ENCODE data around the gene LARP4B. TPM values are rescaled to one million over a fixed set of nuclear protein-coding genes. Genes with fewer than 3 reads are reported as not detected.

LARP4B gene
- total RNA-seq, 4 donors from 2014 or later, result 17.4 to 76.8 (median 32.2) TPM

- H3K27ac ChIP-seq, result no peak overlapping the region
- no peak for DNase-seq
- intact Hi-C loops (cut with DNase I; ENCODE audit: low total_unique reads), result no loop called here
- no peak for TF ChIP-seq CTCF (IDR thresholded peaks at IDR 0.05)
- no peaks in the 10 kb centered on the region for H3K4me1 ChIP-seq
- no peaks in the 10 kb centered on the region for H3K36me3 ChIP-seq
- H3K4me3 ChIP-seq, result no peak overlapping the region
- H3K27me3 ChIP-seq, result no peaks in the 10 kb centered on the region
- no peaks in the 10 kb centered on the region for H3K9me3 ChIP-seq
Measured at GRCh38 chr10:819326-819725, 112.2 kb downstream of the LARP4B start.

GRCh38 chr10:818526-819220, 112.8 kb downstream of the LARP4B start:
- Histone ChIP-seq H3K27ac (no peak overlapping the region), H3K4me3 (no peak overlapping the region), H3K27me3 (no peaks in the 10 kb centered on the region), H3K4me1 (no peaks in the 10 kb centered on the region), H3K36me3 (no peaks in the 10 kb centered on the region), H3K9me3 (no peaks in the 10 kb centered on the region)
- DNase-seq, result no peak
- no peak for TF ChIP-seq POLR2A (IDR thresholded peaks at IDR 0.05)
- no peak for TF ChIP-seq CTCF (IDR thresholded peaks at IDR 0.05)
- intact Hi-C loops (cut with DNase I; ENCODE audit: low total_unique reads), result no loop called here

GRCh38 chr10:818010-818409, 113.5 kb downstream of the LARP4B start:
- intact Hi-C loops (cut with DNase I; ENCODE audit: low total_unique reads), result no loop called here
- H3K36me3 ChIP-seq, result no peaks in the 10 kb centered on the region
- H3K9me3 ChIP-seq, result no peaks in the 10 kb centered on the region
- H3K27me3 ChIP-seq, result no peaks in the 10 kb centered on the region
- no peak overlapping the region for H3K27ac ChIP-seq
- H3K4me3 ChIP-seq, result no peak overlapping the region
- DNase-seq, result no peak
- H3K4me1 ChIP-seq, result no peaks in the 10 kb centered on the region
- TF ChIP-seq CTCF (IDR thresholded peaks at IDR 0.05) (no peak), POLR2A (IDR thresholded peaks at IDR 0.05) (no peak)

- intact Hi-C loops (cut with DNase I; ENCODE audit: low total_unique reads), result no loop called here
- no peak overlapping the region for H3K4me3 ChIP-seq
- H3K27ac ChIP-seq, result no peak overlapping the region
- H3K9me3 ChIP-seq, result no peaks in the 10 kb centered on the region
- TF ChIP-seq POLR2A (IDR thresholded peaks at IDR 0.05), result no peak
- TF ChIP-seq CTCF (IDR thresholded peaks at IDR 0.05), result no peak
- H3K27me3 ChIP-seq, result no peaks in the 10 kb centered on the region
- no peak for DNase-seq
- H3K36me3 ChIP-seq, result no peaks in the 10 kb centered on the region
- H3K4me1 ChIP-seq, result no peaks in the 10 kb centered on the region
Measured at GRCh38 chr10:817371-817770, 114.1 kb downstream of the LARP4B start.

GRCh38 chr10:816958-817357, 114.5 kb downstream of the LARP4B start:
- TF ChIP-seq POLR2A (IDR thresholded peaks at IDR 0.05) (no peak), CTCF (IDR thresholded peaks at IDR 0.05) (no peak)
- intact Hi-C loops (cut with DNase I; ENCODE audit: low total_unique reads), result no loop called here
- no peak overlapping the region for H3K27ac ChIP-seq

More at GRCh38 chr10:816958-817357, 114.5 kb downstream of the LARP4B start:
- Histone ChIP-seq H3K4me1 (no peaks in the 10 kb centered on the region), H3K9me3 (no peaks in the 10 kb centered on the region), H3K36me3 (no peaks in the 10 kb centered on the region), H3K4me3 (no peak overlapping the region), H3K27me3 (no peaks in the 10 kb centered on the region)
- no peak for DNase-seq

All from uterus (tissue), 4 donors.